ENCODE measurements around the gene STK11IP.
A peak's percentile ranks its signal among the peaks of the same experiment; 100 is the strongest.
"Not testable (repeated sequence)": the region's sequence is repeated elsewhere in the genome, so short reads cannot be mapped to it uniquely, and the experiment has no call there.

Gene STK11IP

DNA sequence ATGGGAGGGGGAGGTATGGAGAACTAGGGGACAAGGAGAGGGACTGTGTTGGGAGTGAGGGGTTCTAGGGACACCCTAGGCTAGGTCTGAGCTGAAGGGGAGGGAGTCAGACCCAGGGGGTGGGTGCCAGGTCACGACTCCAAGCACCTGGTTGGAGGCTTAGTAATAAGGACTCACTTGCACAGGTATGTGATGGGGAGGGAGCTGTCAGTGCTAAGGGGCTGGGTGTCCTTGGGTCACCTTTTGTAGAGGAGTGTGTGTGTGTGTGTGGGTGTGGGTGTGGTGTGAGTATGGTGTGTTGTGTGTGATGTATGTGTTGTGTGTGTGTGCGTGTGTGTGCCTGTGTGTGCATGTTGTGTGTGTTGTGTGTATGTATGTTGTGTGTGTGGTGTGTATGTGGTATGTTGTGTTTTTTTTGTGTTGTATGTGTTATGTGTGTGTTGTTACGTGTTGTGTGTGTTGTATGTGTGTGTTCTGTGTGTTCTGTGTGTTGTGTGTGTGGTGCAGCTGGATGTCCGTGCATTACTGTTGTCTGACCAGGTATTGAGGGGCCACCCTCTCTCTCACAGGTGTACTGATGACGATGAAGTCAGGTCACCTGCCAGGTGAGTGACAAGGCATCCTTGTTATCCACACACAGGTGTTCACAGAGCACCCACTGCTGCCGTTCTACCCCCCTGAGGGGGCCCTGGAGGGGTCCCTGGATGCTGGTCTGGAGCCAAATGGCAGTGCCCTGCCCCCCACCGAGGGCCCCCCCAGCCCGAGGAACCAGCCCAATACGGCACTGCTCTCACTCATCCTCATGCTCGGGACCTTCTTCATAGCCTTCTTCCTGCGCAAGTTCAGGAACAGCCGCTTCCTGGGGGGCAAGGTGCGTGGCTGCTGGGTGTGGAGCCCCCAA is 39.5 kb downstream of the STK11IP start:
- no peak for DNase-seq

DNA sequence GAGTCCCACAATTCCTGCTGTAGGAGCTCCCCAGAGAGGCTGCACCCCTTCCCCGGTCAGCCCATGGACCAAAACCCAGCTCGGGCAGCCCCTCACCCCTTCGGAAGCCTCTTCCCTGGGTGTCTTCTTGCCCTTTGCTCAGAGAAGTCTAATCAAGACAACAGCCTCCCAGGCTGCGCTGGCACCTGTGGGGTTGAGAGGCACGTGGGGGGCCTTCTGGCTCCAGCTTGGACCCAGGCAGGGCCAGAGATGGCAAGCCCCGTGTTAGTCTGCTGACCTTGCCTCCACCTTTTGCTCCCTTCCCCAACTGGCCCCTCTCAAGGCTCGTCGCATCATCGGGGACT is 40.2 kb downstream of the STK11IP start:
- no peak for DNase-seq

DNA sequence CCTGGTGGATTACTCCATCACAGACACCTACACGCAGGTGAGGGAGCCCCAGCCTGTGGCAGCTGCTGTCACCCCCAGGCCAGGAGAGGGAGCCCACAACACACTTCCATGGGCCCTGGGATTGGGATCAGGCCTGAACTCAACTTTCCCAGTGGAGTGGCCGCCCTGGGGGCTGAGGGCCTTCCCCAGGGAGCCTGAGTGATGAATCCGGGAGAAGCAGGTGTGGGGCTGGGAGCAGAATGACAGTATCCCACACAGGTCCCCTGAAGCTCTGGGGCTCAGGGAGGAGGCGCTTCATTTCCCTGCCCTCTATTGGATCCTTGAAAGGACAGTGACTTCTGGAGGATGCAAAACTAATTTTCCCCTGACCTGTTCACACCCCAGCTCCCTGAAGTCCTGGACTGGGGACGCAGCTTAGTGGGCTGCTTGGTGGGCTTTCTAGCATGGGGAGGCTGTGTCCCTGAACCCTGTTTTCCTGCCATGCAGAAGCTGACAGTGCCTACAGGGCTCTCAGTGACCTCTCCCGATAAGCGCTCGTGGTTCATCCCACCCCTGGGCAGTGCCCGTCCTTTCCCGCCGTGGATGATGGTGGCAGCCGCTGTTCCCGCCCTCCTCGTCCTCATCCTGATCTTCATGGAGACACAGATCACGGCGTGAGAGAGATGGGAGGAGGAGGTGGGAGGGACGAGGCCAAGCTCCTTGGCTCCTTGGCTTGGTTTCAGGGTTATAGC is 40.7 kb downstream of the STK11IP start:
- DNase-seq: no peak

DNA sequence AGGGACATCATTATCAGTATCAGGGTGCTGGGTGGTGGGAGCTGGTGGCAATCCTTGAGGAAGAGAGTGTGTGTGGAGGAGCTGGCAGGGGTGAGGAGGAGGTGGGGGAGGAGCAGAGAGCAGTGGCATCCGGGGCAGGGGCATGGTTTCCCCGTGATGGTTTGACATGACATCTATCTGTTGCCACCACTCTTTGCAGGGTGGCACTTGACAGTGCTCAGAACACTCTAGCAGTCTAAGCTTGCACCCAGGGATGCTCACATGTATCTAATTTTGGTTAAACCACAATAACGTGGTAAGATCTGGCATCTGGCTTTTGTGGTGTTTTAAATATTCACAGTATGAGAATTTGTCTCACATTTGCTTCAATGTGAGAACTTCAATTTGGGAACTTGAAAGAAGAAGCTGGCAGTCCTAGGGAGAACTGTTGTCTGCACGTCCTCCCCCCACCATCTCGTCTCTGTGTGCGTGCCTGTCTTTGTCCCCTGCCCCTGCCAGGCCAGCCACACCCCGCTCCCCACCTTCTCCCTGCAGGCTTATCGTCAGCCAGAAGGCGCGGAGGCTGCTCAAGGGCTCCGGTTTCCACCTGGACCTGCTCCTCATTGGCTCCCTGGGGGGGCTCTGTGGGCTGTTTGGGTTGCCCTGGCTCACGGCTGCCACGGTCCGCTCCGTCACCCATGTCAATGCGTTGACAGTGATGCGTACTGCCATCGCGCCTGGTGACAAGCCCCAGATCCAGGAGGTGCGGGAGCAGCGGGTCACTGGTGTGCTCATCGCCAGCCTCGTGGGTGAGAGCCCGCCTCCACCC is 41.5 kb downstream of the STK11IP start:
- no peak for DNase-seq

DNA sequence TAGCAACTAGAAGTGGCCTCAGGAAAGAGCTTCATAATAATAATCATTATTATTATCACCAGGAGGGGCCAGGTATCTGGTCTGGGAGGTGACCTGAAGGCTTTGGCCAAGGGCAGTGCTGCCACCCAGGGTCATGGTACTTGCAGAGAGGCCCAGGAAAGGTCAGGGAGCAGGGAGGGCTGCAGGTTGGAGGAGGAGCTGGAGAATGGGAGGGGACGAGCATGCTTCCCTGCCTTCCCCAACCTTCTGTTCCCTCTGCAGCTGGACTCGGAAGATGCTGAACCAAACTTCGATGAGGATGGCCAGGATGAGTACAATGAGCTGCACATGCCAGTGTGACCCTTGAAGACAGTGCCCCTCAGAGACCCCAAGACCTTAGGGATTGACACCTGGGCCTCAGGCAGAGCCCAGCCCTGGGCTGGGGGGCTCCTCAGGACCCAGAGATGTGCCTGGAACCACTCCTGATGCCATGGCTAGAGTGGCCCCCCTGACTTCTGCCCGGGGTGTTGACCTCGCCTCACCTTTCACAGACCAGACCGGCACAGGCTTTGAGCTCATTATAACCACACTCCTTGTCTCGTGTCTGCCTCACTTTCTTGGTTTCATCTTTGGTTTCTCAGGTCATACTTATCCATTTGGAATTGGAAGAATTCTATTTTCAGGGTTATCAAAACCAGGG is 43.9 kb downstream of the STK11IP start:
- no peak for DNase-seq

DNA sequence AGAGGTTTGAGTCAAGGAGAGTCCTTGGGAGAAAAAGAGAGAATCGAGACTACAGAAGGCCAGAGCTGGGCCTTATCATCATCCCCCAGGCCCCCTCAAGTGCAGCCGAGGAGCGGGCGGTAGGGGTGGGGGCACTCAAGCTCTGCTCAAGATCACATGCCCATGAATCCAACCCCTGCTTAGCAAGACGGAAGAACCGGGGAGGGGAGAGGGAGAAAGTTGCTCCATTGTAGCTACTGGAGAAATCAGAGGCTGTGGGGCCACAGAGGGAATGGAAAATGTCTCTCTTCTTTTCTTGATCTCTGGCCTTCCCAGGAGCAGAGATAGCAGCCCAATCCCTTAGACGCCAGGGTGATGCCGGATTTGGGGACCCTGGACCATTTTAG is 44.4 kb downstream of the STK11IP start:
- DNase-seq: no peak

DNA sequence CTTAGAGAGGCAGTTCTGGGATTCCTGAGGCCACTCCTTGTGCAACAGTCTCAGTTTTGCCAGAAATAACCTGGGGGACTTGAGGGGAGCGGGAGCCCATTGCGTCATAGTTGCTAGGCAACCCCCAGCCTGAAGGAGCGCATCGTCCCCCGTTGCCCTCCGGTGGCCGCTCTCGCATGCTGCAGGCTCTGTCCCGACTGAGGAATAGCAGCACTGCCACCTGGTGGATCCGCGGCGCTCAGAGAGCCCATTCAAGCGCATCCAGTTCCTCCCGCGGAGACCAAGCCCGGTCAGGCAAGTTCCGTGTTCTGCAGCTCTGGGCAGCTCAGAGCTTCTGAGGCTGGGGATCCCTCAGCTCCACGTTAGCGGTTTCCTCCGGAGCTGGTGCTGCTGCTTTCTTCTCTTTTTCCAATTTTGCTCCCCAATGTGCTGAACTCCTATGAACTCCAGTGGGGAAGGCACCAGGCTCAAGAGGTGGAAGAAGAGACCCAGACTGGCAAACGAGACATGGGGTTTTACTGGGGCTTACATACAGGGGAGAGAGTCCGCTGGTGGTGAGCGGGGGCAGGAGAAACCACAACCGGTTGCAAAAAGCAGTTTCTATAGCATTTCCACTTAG is 44.9 kb downstream of the STK11IP start:
- peak; percentile 70 for DNase-seq

DNA sequence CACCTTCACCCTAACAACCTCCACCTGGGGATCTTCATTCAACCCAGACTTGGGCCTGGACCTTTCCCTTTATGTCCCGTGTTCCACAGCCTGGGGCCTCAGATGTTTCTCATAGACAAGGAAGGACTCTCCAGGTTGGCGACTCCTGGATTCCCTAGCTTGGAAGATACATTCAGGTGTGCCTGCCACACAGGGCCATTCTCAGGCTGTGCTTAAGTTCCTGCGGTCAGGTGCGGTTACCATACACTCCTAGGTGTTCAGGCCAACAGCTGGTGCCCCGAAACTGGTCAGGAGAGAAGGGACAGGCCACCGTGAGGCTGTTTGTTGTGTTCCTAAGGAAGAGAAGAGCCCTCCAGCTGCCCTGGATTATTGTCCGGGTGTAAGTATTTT is 45.4 kb downstream of the STK11IP start:
- DNase-seq: no peak

DNA sequence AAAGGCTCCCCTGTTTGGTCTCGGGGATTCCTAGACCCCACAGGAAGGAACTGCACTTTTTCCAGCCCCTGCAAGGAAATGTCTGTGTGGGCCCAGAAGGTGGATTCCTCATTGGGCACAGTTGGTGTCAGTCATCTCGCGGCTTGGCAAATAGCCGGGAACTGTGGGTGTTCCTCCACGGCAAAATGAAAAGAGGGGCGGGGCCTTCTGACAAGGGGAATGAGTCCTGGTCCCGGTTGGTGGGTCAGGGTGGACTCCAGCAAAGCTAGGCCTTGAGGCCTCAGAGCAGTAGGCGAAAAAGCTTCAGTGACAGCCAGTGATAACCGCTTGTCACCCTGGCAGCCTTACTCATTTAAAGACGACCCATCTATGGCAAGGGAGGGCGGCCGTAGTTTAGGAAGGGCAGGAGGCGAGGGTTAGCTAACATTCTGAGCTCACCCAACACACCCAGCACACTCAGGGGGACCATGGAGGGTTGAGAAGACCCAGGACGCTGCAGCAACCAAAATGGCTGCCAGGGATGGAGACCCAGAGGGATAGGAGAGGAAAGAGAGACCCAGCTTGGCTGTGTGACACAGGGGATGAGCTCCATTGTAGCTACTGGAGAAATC is 46.2 kb downstream of the STK11IP start:
- no peak for DNase-seq

DNA sequence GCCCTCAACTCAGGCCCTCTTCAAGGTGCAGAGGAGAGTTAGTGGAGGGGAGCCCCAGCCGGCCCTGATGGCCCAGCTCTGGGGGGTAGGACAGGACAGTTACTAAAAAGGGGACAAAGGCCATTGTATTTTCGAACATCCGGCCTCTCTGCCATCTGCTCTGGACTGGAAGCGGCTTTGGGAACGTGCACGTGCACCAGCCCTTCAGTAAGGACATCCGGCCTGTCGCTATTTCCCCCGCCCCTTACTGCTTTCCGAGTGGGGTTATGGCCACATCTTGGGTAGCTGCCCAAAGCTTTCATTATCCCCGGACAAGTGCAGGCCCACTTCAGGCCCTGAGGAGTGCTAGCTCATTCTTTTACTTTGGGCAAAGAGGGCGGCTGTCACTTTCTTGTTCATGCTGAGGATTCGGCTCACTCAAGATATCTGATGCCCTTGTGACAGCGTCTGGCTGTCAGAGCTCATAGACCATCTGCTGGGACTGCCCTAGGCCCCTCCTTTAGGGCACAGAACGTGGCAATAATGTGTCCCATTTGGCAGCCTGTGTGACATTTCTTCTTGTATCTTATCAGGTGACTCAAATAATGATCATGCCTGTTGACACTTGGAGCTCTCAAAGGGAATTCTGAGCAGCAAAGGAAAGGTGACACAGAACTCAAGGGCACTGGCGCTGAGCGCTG is 47.3 kb downstream of the STK11IP start:
- DNase-seq: no peak

DNA sequence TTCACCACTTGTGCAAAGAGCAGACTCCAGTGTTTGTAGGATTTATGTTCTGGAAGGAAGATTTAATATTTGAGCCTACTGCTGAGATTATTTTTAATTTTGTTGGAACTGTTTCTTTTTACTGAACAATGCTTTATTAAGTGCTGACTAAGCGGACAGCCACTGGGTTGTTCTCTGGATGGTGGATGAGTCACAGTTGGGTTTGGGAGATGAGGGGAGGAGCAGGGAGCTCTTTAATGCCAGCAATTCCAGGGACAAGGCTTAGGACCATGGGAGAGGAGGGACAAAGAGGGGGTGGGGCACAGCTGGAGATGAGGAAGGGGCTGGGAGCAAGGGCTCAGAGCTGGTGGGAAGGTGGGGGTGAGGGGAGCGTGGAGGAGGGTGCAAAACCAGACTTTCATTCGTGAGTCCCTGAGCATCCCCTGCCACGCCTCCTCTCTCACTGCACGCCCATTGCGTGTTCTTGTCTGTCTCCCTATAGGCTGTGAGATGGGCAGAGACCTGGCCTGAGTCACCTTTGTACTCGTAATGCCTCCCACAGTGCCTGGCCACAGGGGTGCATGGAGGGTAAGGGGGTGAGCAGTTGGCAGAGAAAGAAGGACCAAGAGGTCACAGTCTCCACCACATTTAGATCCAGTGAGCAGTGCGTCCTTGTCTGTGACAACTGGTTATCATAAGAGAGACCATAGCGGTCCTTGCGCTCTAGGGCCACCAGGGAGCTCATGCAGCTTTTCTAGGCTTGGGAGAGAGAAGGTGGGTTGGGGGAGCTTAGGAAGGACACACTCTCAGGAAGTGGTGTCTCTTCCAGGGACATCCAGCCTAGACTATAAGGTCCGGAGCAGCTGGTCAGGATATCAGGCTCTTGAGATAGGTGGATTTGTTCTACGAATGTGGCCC is 48.2 kb downstream of the STK11IP start:
- no peak for DNase-seq

DNA sequence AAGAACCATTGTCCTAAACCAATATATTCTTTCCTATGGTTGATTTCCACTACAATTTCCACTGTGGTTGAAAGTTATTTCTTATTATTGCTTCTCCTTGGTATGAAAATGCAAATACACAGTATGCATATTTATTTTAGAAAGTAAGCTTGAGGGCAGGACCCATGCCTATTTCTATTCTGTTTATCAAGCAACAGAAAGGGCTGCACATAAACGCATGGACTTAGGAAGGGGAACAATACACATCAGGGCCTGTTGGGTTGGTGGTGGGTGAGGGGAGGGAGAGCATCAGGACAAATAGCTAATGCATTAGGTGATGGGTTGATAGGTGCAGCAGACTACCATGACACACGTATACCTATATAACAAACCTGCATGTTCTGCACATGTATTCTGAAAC is 50.5 kb downstream of the STK11IP start:
- no peak for DNase-seq

DNA sequence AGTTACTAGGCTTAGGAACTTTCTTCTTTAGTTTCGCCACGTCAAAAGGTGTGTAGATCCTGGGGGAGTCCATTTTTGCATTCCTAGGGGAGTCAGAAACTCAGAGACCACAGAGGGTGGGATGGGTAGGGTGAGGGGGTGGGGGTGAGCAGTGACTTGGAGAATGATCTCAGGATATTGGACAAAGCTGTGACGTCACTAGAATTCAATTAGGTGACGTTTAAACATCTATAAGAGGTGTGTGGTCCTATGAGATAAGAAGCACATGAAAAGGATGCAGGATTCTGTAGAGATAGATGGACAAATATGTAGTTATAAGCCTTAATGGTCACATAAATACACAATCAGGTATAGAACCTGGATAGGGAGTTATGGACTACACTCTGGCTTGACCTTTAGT is 51.3 kb downstream of the STK11IP start:
- no peak for DNase-seq

DNA sequence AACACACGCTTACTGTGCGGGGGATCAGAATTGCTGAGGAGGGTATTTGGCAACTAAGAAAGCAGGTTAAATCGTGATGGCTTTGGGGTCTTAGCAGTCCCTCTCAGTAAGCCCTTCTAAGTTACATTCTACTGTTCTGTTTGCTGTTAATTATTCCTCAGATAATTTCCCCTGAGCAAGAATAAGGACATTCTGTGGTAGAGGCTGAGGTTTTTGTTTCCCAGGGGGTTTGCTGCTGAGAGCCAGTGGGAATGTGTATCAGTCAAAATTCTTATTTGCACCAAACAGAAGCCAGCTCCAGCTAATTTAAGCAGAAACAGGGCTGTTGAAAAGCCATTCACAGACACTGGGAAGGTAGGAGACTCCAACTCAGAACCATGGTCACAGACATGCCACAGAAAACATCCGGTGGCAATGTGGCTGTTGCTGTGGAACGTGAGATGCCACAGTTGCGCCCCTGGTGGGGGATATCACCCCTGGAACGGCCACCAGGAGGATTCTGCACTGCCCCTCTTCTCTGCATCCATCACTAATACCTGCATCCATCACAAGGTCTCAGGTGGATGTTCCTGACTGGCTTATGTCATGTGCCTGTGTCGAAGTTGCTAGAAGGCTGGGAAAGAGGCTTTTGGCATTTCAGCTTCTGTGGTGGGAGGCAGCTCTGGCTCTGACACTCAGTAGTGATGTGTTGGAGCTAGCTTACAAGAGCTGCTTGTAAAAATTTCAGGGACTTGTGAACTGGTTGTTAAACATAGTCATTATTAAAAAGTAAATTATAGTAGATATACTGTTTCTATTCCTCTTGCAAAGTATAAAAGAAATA is 53.0 kb downstream of the STK11IP start:
- no peak for DNase-seq

DNA sequence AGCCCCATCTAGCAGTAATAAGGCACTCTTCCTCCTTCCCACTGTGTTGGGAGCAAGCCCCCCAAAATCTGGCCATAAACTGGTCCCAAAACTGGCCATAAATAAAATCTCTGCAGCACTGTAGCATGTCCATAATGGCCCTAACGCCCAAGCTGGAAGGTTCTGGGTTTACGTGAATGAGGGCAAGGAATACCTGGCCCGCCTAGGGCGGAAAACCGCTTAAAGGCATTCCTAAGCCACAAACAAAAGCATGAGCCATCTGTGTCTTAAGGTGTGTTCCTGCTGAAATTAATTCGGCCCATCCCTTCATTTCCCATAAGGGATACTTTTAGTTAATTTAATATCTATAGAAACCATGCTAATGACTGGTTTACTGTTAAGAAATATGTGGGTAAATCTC is 54.0 kb downstream of the STK11IP start:
- not testable (repeated sequence) for DNase-seq

DNA sequence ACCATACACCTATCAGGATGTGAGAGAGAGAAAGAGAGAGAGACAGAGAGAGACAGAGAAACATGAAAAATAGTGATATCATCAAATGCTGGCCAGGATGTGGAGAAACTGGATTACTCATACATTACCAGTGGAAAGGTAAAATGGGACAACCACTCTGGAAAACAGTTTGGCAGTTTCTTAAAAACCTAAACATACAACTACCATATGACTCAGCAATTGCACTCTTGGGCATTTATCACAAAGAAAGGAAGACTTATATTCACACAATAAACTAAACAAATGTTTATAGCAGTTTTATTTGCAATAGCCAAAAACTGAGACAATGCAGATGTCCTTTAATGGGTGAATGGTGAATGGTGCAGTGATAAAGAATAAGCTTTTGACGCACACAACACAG is 58.9 kb downstream of the STK11IP start:
- no peak for DNase-seq

DNA sequence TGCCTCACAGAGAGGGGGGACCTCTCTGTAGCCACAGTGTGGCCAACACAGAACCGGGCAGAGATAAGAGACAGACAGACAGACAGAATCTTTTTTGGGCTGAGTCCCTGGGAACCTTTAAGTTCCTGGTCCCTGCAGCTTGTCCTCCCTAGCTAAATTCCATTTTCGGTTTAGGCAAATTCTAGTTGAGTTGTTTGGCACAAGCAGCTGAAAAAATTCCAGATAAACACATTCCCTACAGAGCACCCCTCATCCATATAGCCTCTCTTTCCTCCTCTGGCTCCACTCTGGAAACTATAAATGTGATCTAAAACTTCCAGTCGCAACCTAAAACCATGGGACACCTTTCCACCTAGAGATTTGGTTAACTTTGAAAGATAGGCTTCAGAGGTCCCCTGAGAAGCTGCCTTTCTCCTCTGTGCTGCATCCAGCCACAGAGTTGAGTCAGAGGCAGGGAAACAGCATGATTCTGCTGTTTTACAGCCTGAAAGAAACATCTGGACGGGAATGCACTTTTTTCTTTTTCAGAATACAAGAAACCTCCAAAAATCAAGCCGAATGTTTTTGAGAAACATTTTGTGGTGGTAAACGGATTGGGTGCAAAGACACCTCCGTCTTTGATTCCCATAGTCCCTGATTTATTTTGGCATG is 60.7 kb downstream of the STK11IP start:
- no peak for DNase-seq

DNA sequence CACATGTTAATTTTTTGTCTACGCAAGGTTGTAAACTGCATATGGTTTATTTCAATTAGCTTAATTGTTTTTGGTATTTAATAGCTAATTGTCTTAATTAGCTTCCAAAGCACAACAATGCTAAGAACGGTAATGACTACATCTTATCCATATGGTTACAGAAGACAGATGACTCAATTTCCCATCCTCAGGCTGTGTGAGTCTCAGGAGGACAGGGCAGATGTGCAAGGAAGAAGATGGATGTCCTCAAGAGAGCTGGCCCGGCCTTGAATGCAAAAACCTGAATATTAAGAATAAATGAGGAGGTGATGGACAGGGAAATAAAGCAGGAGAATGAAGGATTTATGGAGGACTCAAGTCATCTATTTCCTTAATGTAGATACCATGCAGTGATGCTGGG is 61.2 kb downstream of the STK11IP start:
- DNase-seq: no peak
